ENCODE measurements around the gene CHKA. TPM values are rescaled to one million over a fixed set of nuclear protein-coding genes. Genes with fewer than 3 reads are reported as not detected.

Gene CHKA
- polyA plus RNA-seq, 1 donor (not counting 4 experiments of a cell fraction or from before 2014, with no cell fraction given), result 7.1 TPM

DNA sequence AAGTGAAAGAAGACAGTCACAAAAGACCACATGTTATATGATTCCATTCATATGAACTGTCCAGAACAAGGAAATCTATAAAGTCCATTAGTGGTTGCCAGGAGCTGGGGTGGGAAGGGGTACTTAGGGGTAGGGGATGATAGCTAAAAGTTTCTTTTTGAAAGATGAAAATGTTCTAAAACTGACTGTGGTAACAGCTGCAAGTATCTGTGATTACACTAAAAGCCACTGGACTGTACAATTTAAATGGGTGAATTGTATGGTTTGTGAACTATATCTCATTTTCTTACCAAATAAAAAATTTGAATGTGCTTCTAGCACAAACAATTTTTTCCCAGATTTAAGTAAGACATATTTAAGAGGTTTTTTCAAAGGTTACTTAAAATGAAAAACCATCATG, 22.1 kb downstream of the CHKA start:
- no peaks in the 10 kb centered on the region for H3K36me3 ChIP-seq (ENCODE audit: control insufficient read depth in 2 of 2, extremely low read depth in 1 of 2, insufficient read depth in 2 of 2, low read length in 2 of 2)
- H4K20me1 ChIP-seq (ENCODE audit: control insufficient read depth, extremely low read depth, insufficient read depth, low read length), result no peaks in the 10 kb centered on the region
- TF ChIP-seq, protein P1, sequence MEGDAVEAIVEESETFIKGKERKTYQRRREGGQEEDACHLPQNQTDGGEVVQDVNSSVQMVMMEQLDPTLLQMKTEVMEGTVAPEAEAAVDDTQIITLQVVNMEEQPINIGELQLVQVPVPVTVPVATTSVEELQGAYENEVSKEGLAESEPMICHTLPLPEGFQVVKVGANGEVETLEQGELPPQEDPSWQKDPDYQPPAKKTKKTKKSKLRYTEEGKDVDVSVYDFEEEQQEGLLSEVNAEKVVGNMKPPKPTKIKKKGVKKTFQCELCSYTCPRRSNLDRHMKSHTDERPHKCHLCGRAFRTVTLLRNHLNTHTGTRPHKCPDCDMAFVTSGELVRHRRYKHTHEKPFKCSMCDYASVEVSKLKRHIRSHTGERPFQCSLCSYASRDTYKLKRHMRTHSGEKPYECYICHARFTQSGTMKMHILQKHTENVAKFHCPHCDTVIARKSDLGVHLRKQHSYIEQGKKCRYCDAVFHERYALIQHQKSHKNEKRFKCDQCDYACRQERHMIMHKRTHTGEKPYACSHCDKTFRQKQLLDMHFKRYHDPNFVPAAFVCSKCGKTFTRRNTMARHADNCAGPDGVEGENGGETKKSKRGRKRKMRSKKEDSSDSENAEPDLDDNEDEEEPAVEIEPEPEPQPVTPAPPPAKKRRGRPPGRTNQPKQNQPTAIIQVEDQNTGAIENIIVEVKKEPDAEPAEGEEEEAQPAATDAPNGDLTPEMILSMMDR (optimal IDR thresholded peaks at IDR 0.05 in 1 of 3, IDR thresholded peaks at IDR 0.05 in 1 of 3, conservative IDR thresholded peaks at IDR 0.05 in 1 of 3; ENCODE audit: extremely low read depth in 1 of 3, insufficient read depth in 2 of 3, low read length in 3 of 3), result no peak
- TF ChIP-seq EZH2 (IDR thresholded peaks at IDR 0.05; ENCODE audit: low read length), result no peak
- no peak overlapping the region for H3K4me3 ChIP-seq (ENCODE audit: control insufficient read depth in 2 of 3, extremely low read depth in 1 of 3, insufficient read depth in 2 of 3, low read depth in 1 of 3, low read length in 3 of 3)
- no peaks in the 10 kb centered on the region for H3K9me3 ChIP-seq (ENCODE audit: control insufficient read depth, low read depth, low read length)
- H3K79me2 ChIP-seq (ENCODE audit: control insufficient read depth, insufficient read depth, low read length), result no peaks in the 10 kb centered on the region
- dilution Hi-C loops (cut with MboI; ENCODE audit: extremely low pct_ligation_motif_present, low sequenced_read_pairs), result no loop called here
- FAIRE-seq (no peak), DNase-seq (ENCODE audit: low read depth, low spot score) (no peak)
- no peaks in the 10 kb centered on the region for H3K4me1 ChIP-seq (ENCODE audit: control insufficient read depth, extremely low read depth, insufficient read depth, low read length)
- H3K9ac ChIP-seq (ENCODE audit: control insufficient read depth, extremely low read depth, insufficient read depth, low read length), result no peak overlapping the region
- H3K27me3 ChIP-seq (ENCODE audit: control insufficient read depth, extremely low read depth, insufficient read depth, low read length), result no peaks in the 10 kb centered on the region
- no peak overlapping the region for H2AFZ ChIP-seq (ENCODE audit: control insufficient read depth, low read length)
- no peak overlapping the region for H3K27ac ChIP-seq (ENCODE audit: control insufficient read depth, insufficient read depth, low read length)
- no peak overlapping the region for H3K4me2 ChIP-seq (ENCODE audit: control insufficient read depth, extremely low read depth, insufficient read depth, low read depth, low read length)
- H3K9me1 ChIP-seq (ENCODE audit: control insufficient read depth, extremely low read depth, insufficient read depth, low read length), result no peaks in the 10 kb centered on the region

DNA sequence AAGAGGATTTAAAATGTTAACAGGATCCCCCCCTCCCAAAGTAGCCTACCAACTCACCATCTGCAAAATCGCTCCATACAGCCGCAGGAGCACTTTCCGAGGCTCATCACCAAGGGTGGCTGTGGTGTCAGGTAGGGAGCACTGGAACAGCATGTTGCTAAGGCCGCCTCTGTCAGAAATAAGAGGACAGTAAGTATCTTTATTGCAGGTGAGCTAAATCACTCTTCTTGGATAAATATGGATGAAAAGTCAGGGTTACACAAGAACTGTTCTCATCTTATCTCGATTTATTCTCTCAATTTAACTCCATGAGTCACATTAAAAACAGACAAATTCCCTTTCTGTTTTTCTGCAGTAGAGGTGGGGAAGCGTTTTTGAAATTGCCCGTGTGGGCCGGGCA, 24.2 kb downstream of the CHKA start:
- H3K27me3 ChIP-seq (ENCODE audit: control insufficient read depth, extremely low read depth, insufficient read depth, low read length), result no peaks in the 10 kb centered on the region
- H3K9me1 ChIP-seq (ENCODE audit: control insufficient read depth, extremely low read depth, insufficient read depth, low read length), result no peaks in the 10 kb centered on the region
- no peak for TF ChIP-seq EZH2 (IDR thresholded peaks at IDR 0.05; ENCODE audit: low read length)
- TF ChIP-seq, protein P1 (optimal IDR thresholded peaks at IDR 0.05 in 1 of 3, IDR thresholded peaks at IDR 0.05 in 1 of 3, conservative IDR thresholded peaks at IDR 0.05 in 1 of 3; ENCODE audit: extremely low read depth in 1 of 3, insufficient read depth in 2 of 3, low read length in 3 of 3), result no peak
- dilution Hi-C loops (cut with MboI; ENCODE audit: extremely low pct_ligation_motif_present, low sequenced_read_pairs), result no loop called here
- H4K20me1 ChIP-seq (ENCODE audit: control insufficient read depth, extremely low read depth, insufficient read depth, low read length), result no peaks in the 10 kb centered on the region
- H3K9me3 ChIP-seq (ENCODE audit: control insufficient read depth, low read depth, low read length), result no peaks in the 10 kb centered on the region
- H3K27ac ChIP-seq (ENCODE audit: control insufficient read depth, insufficient read depth, low read length), result no peak overlapping the region
- no peaks in the 10 kb centered on the region for H3K36me3 ChIP-seq (ENCODE audit: control insufficient read depth in 2 of 2, extremely low read depth in 1 of 2, insufficient read depth in 2 of 2, low read length in 2 of 2)
- no peaks in the 10 kb centered on the region for H3K4me1 ChIP-seq (ENCODE audit: control insufficient read depth, extremely low read depth, insufficient read depth, low read length)
- DNase-seq (ENCODE audit: low read depth, low spot score) (no peak), FAIRE-seq (no peak)
- H3K79me2 ChIP-seq (ENCODE audit: control insufficient read depth, insufficient read depth, low read length), result no peaks in the 10 kb centered on the region
- no peak overlapping the region for H3K4me2 ChIP-seq (ENCODE audit: control insufficient read depth, extremely low read depth, insufficient read depth, low read depth, low read length)
- H3K4me3 ChIP-seq (ENCODE audit: control insufficient read depth in 2 of 3, extremely low read depth in 1 of 3, insufficient read depth in 2 of 3, low read depth in 1 of 3, low read length in 3 of 3), result no peak overlapping the region
- no peak overlapping the region for H3K9ac ChIP-seq (ENCODE audit: control insufficient read depth, extremely low read depth, insufficient read depth, low read length)
- H2AFZ ChIP-seq (ENCODE audit: control insufficient read depth, low read length), result no peak overlapping the region
